ENCODE data around the gene GP9.
"Not testable (repeated sequence)": the region's sequence is repeated elsewhere in the genome, so short reads cannot be mapped to it uniquely, and the experiment has no call there.

Gene GP9

DNA sequence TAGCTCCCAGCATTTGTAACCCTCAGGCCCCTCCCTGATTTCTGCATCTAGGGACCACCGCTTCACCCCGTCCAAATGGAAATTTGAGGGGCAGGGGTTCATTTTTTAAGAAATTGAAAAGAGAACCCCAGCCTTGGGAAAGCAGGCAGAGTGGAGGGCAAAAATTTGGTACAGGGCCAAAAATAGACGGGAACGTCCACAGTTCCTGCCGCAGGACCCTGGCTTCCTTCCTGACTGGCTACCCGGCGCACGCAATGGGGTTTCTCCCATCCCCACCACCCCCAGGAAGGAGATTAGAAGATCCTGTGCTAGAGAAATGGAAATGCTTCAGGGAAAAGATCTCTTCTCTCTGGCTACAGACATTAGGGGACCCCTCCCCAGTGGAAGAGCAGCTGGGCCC, 20.9 kb downstream of the GP9 start:
- no peak for DNase-seq

DNA sequence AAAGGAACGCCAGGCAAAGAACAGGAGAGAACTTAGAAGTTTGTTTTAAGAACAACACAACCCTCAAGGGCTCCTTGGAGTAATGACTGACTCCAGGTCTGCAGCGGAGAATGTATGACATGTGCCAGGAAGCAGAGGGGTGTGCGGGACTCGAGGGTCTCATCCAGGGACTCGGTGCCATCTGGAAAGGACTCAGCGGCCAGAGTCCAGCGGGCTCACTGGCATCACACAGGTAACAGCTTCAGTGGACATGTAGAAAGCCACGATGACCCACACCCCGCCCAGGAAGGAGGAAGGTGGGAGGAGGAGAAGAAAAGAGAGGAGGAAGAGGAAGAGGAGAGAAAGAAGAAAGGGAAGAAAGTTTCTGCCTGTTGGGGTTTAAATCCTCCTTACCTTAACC, 21.4 kb downstream of the GP9 start:
- no peak for DNase-seq

- DNase-seq = no peak
These were observed 23.9 kb downstream of the GP9 start for GRCh38 chr3:129084501-129084900.

GRCh38 chr3:129085165-129085715, 24.7 kb downstream of the GP9 start:
- no peak for DNase-seq

DNA sequence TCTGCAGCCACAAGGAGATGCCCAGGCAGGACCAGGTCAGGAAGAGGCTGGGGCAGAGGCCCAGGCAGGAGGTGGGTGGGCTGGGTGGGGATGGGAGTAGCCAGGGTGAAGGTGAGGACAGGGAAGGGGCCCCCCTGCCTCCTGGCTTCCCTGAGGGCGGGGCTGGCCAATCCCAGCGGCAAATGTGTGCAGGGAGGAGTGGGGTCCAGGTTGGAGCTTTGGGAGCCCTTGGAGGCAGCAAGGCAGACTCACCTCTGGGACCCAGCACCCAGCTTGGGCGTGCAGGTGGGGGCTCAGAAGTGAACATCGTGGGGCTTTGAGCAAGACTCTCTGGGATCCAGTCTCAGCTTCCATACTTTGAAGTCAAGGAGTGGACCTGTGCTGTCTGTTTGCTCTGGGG, 25.2 kb downstream of the GP9 start:
- DNase-seq = no peak

GRCh38 chr3:129087138-129087702, 26.6 kb downstream of the GP9 start:
- DNase-seq = no peak

GRCh38 chr3:129087904-129088303, 27.3 kb downstream of the GP9 start:
- DNase-seq = not testable (repeated sequence)

DNA sequence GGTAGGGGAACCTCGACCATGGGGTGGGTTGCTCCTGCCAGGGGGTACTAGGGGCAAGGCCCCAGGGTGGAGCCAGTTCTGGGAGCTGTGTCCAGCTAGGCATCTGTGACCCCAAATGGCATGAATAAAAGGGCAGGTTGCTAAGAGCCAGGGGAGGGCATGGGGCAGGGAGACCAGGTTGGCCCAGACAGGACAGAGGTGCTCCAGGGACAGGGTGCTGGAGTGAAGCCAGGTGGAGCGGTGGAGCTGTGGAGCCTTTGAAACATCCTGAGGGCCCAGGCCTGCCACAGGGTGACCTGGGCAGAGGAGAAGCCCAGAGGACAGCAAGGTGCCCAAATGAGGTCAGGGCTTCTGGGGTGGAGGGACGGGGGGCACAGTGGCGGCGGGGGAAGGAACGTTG, 27.7 kb downstream of the GP9 start:
- not testable (repeated sequence) for DNase-seq

DNA sequence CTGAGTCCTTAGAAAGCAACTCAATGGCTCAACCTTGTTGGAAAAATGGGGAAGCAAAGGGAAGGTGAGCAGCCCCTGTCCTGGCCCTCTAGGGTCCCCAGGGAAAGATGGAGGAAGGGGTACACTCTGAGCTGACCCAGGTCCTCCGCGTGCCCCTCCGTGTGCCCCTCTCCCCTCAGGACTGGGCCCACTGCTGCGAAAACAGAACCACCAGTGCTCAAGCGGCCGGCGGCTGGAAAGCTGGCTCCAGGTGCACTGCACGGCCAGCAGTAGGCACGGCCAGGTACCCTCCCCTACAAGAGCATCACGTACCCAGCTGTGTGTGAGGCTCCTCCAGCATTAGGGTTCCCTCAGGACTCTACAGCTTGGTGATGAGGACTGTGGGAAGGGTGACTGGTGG, 34.7 kb downstream of the GP9 start:
- DNase-seq = no peak

GRCh38 chr3:129100274-129100673, 39.7 kb downstream of the GP9 start:
- no peak for DNase-seq

DNA sequence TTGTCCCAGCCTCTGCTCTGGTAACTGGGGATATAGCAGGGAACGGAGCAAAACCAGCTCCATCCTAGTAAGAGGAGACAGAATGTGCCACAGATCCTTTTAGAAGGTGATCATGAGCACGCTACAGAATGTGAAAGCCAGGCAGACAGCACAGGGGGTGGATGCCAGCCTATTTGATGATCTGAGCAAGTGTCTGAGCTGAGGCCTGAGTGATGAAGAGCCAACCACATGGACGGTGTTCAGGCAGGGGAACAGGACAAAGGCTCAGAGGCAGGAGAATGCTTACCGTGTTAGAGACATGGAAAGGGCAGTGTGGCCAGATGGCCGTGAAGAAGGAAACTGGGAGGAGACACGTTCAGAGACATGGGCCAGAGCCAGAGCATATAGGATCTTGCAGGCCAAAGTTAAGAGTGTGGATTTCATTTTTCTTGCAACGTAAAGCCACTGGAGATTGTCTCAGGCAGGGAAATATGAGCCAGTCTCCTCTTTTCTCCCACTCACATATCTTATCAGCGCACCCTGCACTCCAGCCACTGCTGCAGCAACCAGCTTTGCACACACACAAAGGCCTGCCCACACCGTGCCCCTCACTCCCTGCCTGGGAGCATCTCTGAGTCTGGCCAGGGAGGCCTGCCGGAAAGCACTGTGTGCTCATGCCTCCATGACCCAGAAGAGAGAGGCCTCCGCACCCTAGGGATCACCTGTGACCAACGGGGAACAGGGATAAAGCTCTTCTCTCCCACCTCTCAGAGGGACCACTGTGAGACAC, 41.0 kb downstream of the GP9 start:
- DNase-seq = no peak

- no peak for DNase-seq
These were observed 42.7 kb downstream of the GP9 start for GRCh38 chr3:129103296-129103695.

DNA sequence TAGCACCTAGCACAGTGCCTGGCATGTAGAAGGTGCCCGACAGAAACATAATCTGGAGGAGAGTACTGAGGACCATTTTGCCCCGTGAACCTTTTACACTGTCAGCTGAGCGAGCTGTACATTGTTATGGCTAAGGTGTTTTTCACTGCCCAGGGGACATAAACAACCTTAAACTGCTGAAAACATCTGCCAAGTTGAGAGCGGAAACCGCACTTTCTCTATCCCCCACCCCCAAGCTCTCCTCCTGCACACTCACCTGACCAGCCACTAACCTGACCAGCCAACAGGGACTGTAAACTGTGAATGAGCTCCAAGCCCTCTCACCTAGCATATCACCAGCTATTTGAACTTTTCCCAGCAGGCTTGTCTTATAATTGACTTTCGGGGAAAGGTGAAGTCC, 43.5 kb downstream of the GP9 start:
- no peak for DNase-seq

DNA sequence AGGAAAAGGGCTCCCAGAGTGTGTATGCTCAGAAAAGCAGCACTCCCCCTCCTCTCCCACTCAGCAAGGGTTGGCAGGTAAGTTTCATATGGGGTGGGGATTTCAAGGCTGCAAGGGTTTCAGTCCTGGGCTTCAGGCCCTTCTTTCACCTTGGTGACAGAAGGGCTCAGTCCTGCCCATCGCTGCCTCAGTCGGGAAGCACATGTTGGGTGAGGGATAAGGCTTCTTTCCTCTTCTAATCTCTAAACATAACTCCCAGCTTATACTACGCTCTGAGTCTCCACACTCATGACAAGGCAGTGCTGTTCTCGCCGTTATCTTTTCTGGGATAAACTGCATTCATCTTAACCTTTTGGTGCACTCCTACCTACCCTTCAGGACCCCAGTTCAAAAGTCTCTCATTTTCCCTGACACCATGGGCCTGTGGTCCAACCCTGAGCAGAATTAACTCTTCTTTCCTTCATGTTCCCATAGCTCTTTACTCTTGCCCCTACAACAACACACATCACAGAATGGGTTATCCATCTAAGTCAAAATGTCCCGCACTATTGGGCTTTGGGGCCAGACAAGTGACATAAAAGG, 44.0 kb downstream of the GP9 start:
- DNase-seq = no peak

DNA sequence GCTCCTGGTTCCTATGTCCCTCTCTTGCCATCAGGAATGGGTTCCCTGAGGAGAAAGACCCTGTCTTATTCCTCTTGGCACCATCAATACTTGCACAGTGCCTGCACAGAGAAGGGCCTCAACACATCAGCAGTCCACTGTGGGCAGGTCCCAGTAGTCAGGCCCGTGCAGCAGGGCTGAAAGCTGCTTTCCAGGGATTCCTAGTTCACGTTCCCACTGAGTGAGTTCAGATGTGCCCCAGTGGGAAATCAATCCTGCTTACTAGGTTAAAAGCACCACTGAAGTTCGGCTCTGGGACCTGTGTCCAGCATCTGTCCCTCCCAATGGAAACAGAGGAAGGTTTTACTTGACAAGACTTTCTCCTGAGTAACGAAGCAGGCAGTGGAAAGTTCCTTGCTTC, 45.3 kb downstream of the GP9 start:
- no peak for DNase-seq

DNA sequence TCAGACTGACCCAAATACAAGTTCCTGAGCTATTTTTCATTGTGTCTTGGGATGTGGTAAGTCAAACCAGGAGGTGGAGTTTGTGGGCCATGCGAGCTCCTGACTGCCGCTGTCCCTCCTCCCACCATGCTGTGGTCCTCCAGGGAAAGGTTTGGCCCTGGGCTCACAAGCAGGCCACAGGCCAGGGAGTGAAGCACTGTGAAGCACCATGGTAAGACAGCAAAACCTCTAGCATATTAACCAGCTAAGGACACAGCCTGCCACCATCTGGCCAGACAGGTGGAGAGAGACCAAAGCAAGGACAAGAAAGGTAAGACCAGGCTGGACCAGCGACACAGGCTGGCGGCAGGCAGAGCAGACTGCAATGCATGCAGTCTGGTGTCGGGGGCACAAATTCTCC, 45.7 kb downstream of the GP9 start:
- DNase-seq = no peak

- no peak for DNase-seq
These were observed 46.4 kb downstream of the GP9 start for GRCh38 chr3:129106866-129107565.

GRCh38 chr3:129107793-129108192, 47.2 kb downstream of the GP9 start:
- DNase-seq = no peak

- not testable (repeated sequence) for DNase-seq
These were observed 50.6 kb downstream of the GP9 start for GRCh38 chr3:129111076-129111780.
